Hepatocyte (in vitro differentiated cells): Measurements from ENCODE around the gene PCDH9. TPM values are rescaled to one million over a fixed set of nuclear protein-coding genes. Genes with fewer than 3 reads are reported as not detected.

ENCODE experiments used
- DNase-seq: peaks from one replicate; pipeline ENCODE4 v3.0.0-alpha.2; 2016; ENCODE audit warnings: low spot score
- H2AFZ ChIP-seq: fragments of 200-600 bp; sonication (generic); 2 replicates; pipeline ENCODE4 v1.6.0; 2016; ENCODE audit warnings: antibody characterized with exemption, mild to moderate bottlenecking
- H3K27ac ChIP-seq: fragments of 200-600 bp; sonication (generic); 2 replicates; pipeline ENCODE4 v1.5.1; 2016; ENCODE audit warnings: mild to moderate bottlenecking
- H3K27me3 ChIP-seq: fragments of 200-600 bp; sonication (generic); 2 replicates; pipeline ENCODE4 v1.6.1; 2016
- H3K36me3 ChIP-seq: fragments of 200-600 bp; sonication (generic); replicated peaks from 2 replicates; pipeline ENCODE4 v1.5.1; 2016; ENCODE audit warnings: low read depth; ENCODE audit not compliant: insufficient read depth
- H3K4me1 ChIP-seq: fragments of 200-600 bp; sonication (generic); 2 replicates; pipeline ENCODE4 v1.5.1; 2016; ENCODE audit warnings: mild to moderate bottlenecking, moderate library complexity; ENCODE audit not compliant: insufficient read depth
- H3K4me2 ChIP-seq: fragments of 200-600 bp; sonication (generic); 2 replicates; pipeline ENCODE4 v1.6.0; 2016
- H3K4me3 ChIP-seq: fragments of 200-600 bp; sonication (generic); 2 replicates; pipeline ENCODE4 v1.5.1; 2016; ENCODE audit warnings: mild to moderate bottlenecking
- H3K79me2 ChIP-seq: fragments of 200-600 bp; sonication (generic); 2 replicates; pipeline ENCODE4 v1.6.0; 2017; ENCODE audit warnings: mild to moderate bottlenecking
- H3K9me2 ChIP-seq: fragments of 200-600 bp; sonication (generic); replicated peaks from 2 replicates; pipeline ENCODE4 v1.6.0; 2017; ENCODE audit warnings: mild to moderate bottlenecking; ENCODE audit not compliant: insufficient read depth
- H3K9me3 ChIP-seq: fragments of 200-600 bp; sonication (generic); 2 replicates; pipeline ENCODE4 v1.5.1; 2016; ENCODE audit warnings: low read depth, mild to moderate bottlenecking
- H4K20me1 ChIP-seq: fragments of 200-600 bp; sonication (generic); 2 replicates; pipeline ENCODE4 v1.6.0; 2016; ENCODE audit warnings: mild to moderate bottlenecking; ENCODE audit not compliant: insufficient read depth, poor library complexity, severe bottlenecking
- EZH2 ChIP-seq: fragments of 200-600 bp; sonication (generic); IDR thresholded peaks from 2 replicates; pipeline ENCODE4 v1.6.1; 2016; ENCODE audit warnings: antibody characterized with exemption, mild to moderate bottlenecking, borderline replicate concordance
- EZH2phosphoT487 ChIP-seq: fragments of 200-600 bp; sonication (generic); IDR thresholded peaks from one replicate; pipeline ENCODE4 v1.6.1; 2018; ENCODE audit warnings: antibody characterized with exemption, mild to moderate bottlenecking, low read depth, moderate library complexity; ENCODE audit not compliant: unreplicated experiment, severe bottlenecking
- WGBS: methylation state at CpG from one replicate; pipeline ENCODE4 v1.1.6; 2016; ENCODE audit warnings: low lambda C conversion rate; ENCODE audit errors: missing lambda C conversion rate; 5-methylcytosine and 5-hydroxymethylcytosine counted together
- polyA plus RNA-seq: library from polyadenylated mRNA; unstranded; fragments of >200 nt; fragmentation: Nextera tagmentation; extraction: Ambion mirVana; gene quantifications from 2 replicates; pipeline ENCODE4 v1.2.1, GENCODE V29; 2016
- total RNA-seq: library from RNA; depleted of rRNA; stranded (reverse); fragments of >200 nt; gene quantifications from 2 replicates; pipeline ENCODE4 v1.2.3, GENCODE V29; 2014
- TF ChIP-seq, protein P1 (sequence below): fragments of 200-600 bp; sonication (generic); IDR thresholded peaks from 2 replicates; pipeline ENCODE4 v1.5.1; 2016; ENCODE audit warnings: antibody characterized with exemption, mild to moderate bottlenecking; ENCODE audit not compliant: poor library complexity

The PCDH9 gene
- total and polyA plus RNA-seq, 2 experiments from 2014 or later, result 6.9 to 15.0 TPM

- H3K27me3 ChIP-seq, result no peaks in the 10 kb centered on the region
- H3K4me2 ChIP-seq, result no peak overlapping the region
- H4K20me1 ChIP-seq, result no peaks in the 10 kb centered on the region
- H3K79me2 ChIP-seq, result no peaks in the 10 kb centered on the region
- no peak overlapping the region for H3K27ac ChIP-seq
- H3K4me3 ChIP-seq, result no peak overlapping the region
- WGBS, result 81% methylated on average over 2 of the region's 2 CpGs
- peaks cover 3% of the 10 kb centered on the region for H3K9me2 ChIP-seq
- H3K36me3 ChIP-seq, result no peaks in the 10 kb centered on the region
- TF ChIP-seq EZH2, result no peak
- H3K4me1 ChIP-seq, result peaks cover 4% of the 10 kb centered on the region
- DNase-seq, result no peak
- no peaks in the 10 kb centered on the region for H3K9me3 ChIP-seq
- no peak overlapping the region for H2AFZ ChIP-seq
Measured at GRCh38 chr13:66790861-66791260, 439.3 kb downstream of the PCDH9 start.

- H3K4me1 ChIP-seq, result no peaks in the 10 kb centered on the region
- no peaks in the 10 kb centered on the region for H3K9me3 ChIP-seq
- WGBS, result 90% methylated on average over 2 of the region's 2 CpGs
- H3K79me2 ChIP-seq, result no peaks in the 10 kb centered on the region
- no peak for DNase-seq
- H3K4me2 ChIP-seq, result no peak overlapping the region
- no peaks in the 10 kb centered on the region for H3K36me3 ChIP-seq
- no peaks in the 10 kb centered on the region for H3K27me3 ChIP-seq
- H2AFZ ChIP-seq, result no peak overlapping the region
- no peak overlapping the region for H3K4me3 ChIP-seq
- H3K27ac ChIP-seq, result no peak overlapping the region
- no peaks in the 10 kb centered on the region for H3K9me2 ChIP-seq
- TF ChIP-seq EZH2phosphoT487, result no peak
- TF ChIP-seq, protein P1, sequence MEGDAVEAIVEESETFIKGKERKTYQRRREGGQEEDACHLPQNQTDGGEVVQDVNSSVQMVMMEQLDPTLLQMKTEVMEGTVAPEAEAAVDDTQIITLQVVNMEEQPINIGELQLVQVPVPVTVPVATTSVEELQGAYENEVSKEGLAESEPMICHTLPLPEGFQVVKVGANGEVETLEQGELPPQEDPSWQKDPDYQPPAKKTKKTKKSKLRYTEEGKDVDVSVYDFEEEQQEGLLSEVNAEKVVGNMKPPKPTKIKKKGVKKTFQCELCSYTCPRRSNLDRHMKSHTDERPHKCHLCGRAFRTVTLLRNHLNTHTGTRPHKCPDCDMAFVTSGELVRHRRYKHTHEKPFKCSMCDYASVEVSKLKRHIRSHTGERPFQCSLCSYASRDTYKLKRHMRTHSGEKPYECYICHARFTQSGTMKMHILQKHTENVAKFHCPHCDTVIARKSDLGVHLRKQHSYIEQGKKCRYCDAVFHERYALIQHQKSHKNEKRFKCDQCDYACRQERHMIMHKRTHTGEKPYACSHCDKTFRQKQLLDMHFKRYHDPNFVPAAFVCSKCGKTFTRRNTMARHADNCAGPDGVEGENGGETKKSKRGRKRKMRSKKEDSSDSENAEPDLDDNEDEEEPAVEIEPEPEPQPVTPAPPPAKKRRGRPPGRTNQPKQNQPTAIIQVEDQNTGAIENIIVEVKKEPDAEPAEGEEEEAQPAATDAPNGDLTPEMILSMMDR, result no peak
- no peak for TF ChIP-seq EZH2
- H4K20me1 ChIP-seq, result no peaks in the 10 kb centered on the region
Measured at GRCh38 chr13:66781241-66781640, 448.9 kb downstream of the PCDH9 start.

DNA sequence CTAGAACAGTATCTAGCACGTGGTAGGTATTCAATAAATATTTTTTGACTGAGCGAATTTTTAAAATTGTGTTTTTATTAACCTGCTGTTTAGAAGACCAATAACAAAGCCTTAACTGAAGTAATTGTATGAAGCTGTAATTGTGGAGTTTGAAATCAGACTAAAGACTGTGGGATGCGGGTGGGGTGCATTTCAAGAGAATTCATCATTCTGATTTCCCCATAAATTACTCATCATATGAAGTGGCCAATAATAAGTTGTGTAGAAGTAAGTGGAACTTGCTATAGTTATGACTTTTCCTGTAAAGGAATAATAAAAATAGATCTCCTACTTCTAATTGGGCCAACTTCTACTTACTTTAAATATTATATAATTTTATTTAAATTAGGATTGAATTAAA is 449.3 kb downstream of the PCDH9 start:
- 80% methylated on average over 3 of the region's 3 CpGs for WGBS
- Histone ChIP-seq H3K27me3 (no peaks in the 10 kb centered on the region), H3K4me1 (no peaks in the 10 kb centered on the region), H4K20me1 (no peaks in the 10 kb centered on the region), H3K9me2 (no peaks in the 10 kb centered on the region), H2AFZ (no peak overlapping the region), H3K36me3 (no peaks in the 10 kb centered on the region), H3K4me2 (no peak overlapping the region), H3K79me2 (no peaks in the 10 kb centered on the region), H3K4me3 (no peak overlapping the region), H3K9me3 (no peaks in the 10 kb centered on the region), H3K27ac (no peak overlapping the region)
- TF ChIP-seq, protein P1, result no peak
- TF ChIP-seq EZH2phosphoT487 (no peak), EZH2 (no peak)
- DNase-seq, result no peak

DNA sequence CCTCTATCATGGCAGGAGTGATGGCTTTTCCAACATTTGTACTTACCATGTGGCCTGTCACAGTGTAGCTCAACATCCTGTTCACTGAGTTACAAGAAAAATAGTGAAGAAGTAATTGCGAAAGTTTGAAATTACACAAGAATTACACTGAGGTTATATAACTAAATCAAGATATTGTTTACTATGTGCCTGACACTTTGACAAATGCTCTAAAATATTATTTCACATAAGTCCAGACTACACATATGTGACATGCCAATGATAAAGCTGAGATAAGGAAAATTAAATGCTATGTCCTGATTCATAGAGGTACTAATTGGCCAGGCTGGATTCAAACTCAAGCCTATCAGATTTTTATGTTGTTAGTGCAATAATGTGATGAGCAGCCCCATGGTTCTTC is 451.7 kb downstream of the PCDH9 start:
- Histone ChIP-seq H3K79me2 (no peaks in the 10 kb centered on the region), H3K9me2 (no peaks in the 10 kb centered on the region), H3K36me3 (no peaks in the 10 kb centered on the region), H3K4me2 (no peak overlapping the region), H3K27ac (no peak overlapping the region), H3K9me3 (no peaks in the 10 kb centered on the region), H3K27me3 (no peaks in the 10 kb centered on the region), H2AFZ (no peak overlapping the region), H4K20me1 (no peaks in the 10 kb centered on the region), H3K4me1 (no peaks in the 10 kb centered on the region), H3K4me3 (no peak overlapping the region)
- TF ChIP-seq EZH2 (no peak), EZH2phosphoT487 (no peak)
- TF ChIP-seq, protein P1, result no peak
- WGBS, result 97% methylated on average over 1 of the region's 1 CpG
- no peak for DNase-seq
